ENCODE measurements around the gene VPS37C. TPM values are rescaled to one million over a fixed set of nuclear protein-coding genes. Genes with fewer than 3 reads are reported as not detected.

The VPS37C gene
- total and polyA plus RNA-seq, 2 experiments from 2014 or later, result 13.1 to 13.4 TPM

GRCh38 chr11:61112575-61112974 is 48.7 kb downstream of the VPS37C start:
- Histone ChIP-seq H3K4me2 (ENCODE audit: unreplicated experiment) (no peak overlapping the region), H3K36me3 (ENCODE audit: low read depth) (no peaks in the 10 kb centered on the region), H3K27ac (no peak overlapping the region), H3K79me2 (ENCODE audit: insufficient read depth) (no peaks in the 10 kb centered on the region), H3F3A (ENCODE audit: insufficient read depth) (no peaks in the 10 kb centered on the region), H3K9me2 (ENCODE audit: insufficient read depth) (no peaks in the 10 kb centered on the region), H3K9me3 (ENCODE audit: low read depth) (no peaks in the 10 kb centered on the region), H3K4me1 (ENCODE audit: insufficient read depth) (no peaks in the 10 kb centered on the region), H3K9ac (no peak overlapping the region), H4K20me1 (ENCODE audit: insufficient read depth) (no peaks in the 10 kb centered on the region), H2AFZ (no peak overlapping the region), H3K27me3 (replicated peaks; ENCODE audit: insufficient read depth) (no peaks in the 10 kb centered on the region; the same call in 1 of the 2 replicates), H3K4me3 (no peak overlapping the region)
- in situ Hi-C loops (cut with MboI), result no loop called here
- DNase-seq, result no peak
- 51 to 52% methylated on average over 6 of the region's 6 CpGs for WGBS, 2 experiments (ENCODE audit: low coverage in 1 of 2, low lambda C conversion rate in 2 of 2, missing lambda C conversion rate in 2 of 2)
- TF ChIP-seq EZH2phosphoT487 (IDR thresholded peaks at IDR 0.05; ENCODE audit: insufficient read depth, low read depth) (no peak), EZH2 (IDR thresholded peaks at IDR 0.05; ENCODE audit: insufficient read depth, poor library complexity, severe bottlenecking) (no peak)

- Histone ChIP-seq H2AFZ (no peak overlapping the region), H4K20me1 (ENCODE audit: insufficient read depth) (no peaks in the 10 kb centered on the region), H3K36me3 (ENCODE audit: low read depth) (no peaks in the 10 kb centered on the region), H3K27me3 (replicated peaks; ENCODE audit: insufficient read depth) (no peaks in the 10 kb centered on the region; the same call in 1 of the 2 replicates), H3F3A (ENCODE audit: insufficient read depth) (no peaks in the 10 kb centered on the region), H3K4me3 (no peak overlapping the region), H3K79me2 (ENCODE audit: insufficient read depth) (no peaks in the 10 kb centered on the region), H3K4me2 (ENCODE audit: unreplicated experiment) (no peak overlapping the region), H3K9me3 (ENCODE audit: low read depth) (no peaks in the 10 kb centered on the region), H3K9me2 (ENCODE audit: insufficient read depth) (no peaks in the 10 kb centered on the region), H3K4me1 (ENCODE audit: insufficient read depth) (no peaks in the 10 kb centered on the region), H3K9ac (no peak overlapping the region), H3K27ac (no peak overlapping the region)
- WGBS, 2 experiments (ENCODE audit: low coverage in 1 of 2, low lambda C conversion rate in 2 of 2, missing lambda C conversion rate in 2 of 2), result 63 to 68% methylated on average over 11 of the region's 11 CpGs
- TF ChIP-seq EZH2 (IDR thresholded peaks at IDR 0.05; ENCODE audit: insufficient read depth, poor library complexity, severe bottlenecking), result no peak
- no peak for TF ChIP-seq EZH2phosphoT487 (IDR thresholded peaks at IDR 0.05; ENCODE audit: insufficient read depth, low read depth)
- in situ Hi-C loops (cut with MboI), result no loop called here
- DNase-seq, result no peak
These were observed 49.3 kb downstream of the VPS37C start for GRCh38 chr11:61111786-61112517.

- no peak for DNase-seq
- no peaks in the 10 kb centered on the region for H3K36me3 ChIP-seq (ENCODE audit: low read depth)
- H3K27me3 ChIP-seq (replicated peaks; ENCODE audit: insufficient read depth), result no peaks in the 10 kb centered on the region; the same call in 1 of the 2 replicates
- H3K9ac ChIP-seq, result no peak overlapping the region
- no peaks in the 10 kb centered on the region for H3K4me1 ChIP-seq (ENCODE audit: insufficient read depth)
- no peak overlapping the region for H2AFZ ChIP-seq
- no peaks in the 10 kb centered on the region for H3F3A ChIP-seq (ENCODE audit: insufficient read depth)
- 75 to 84% methylated on average over 6 of the region's 6 CpGs for WGBS, 2 experiments (ENCODE audit: low coverage in 1 of 2, low lambda C conversion rate in 2 of 2, missing lambda C conversion rate in 2 of 2)
- no peaks in the 10 kb centered on the region for H3K79me2 ChIP-seq (ENCODE audit: insufficient read depth)
- no peaks in the 10 kb centered on the region for H3K9me3 ChIP-seq (ENCODE audit: low read depth)
- TF ChIP-seq EZH2phosphoT487 (IDR thresholded peaks at IDR 0.05; ENCODE audit: insufficient read depth, low read depth), result no peak
- no peak for TF ChIP-seq EZH2 (IDR thresholded peaks at IDR 0.05; ENCODE audit: insufficient read depth, poor library complexity, severe bottlenecking)
- H3K9me2 ChIP-seq (ENCODE audit: insufficient read depth), result no peaks in the 10 kb centered on the region
- no peak overlapping the region for H3K4me2 ChIP-seq (ENCODE audit: unreplicated experiment)
- H4K20me1 ChIP-seq (ENCODE audit: insufficient read depth), result no peaks in the 10 kb centered on the region
- H3K4me3 ChIP-seq, result no peak overlapping the region
- in situ Hi-C loops (cut with MboI), result no loop called here
- no peak overlapping the region for H3K27ac ChIP-seq
These were observed 50.2 kb downstream of the VPS37C start for GRCh38 chr11:61111050-61111435.

- Histone ChIP-seq H3K36me3 (ENCODE audit: low read depth) (no peaks in the 10 kb centered on the region), H2AFZ (no peak overlapping the region), H3K9me3 (ENCODE audit: low read depth) (no peaks in the 10 kb centered on the region), H3F3A (ENCODE audit: insufficient read depth) (no peaks in the 10 kb centered on the region), H3K27me3 (replicated peaks; ENCODE audit: insufficient read depth) (no peaks in the 10 kb centered on the region; the same call in 1 of the 2 replicates), H3K9me2 (ENCODE audit: insufficient read depth) (no peaks in the 10 kb centered on the region), H3K27ac (no peak overlapping the region), H3K4me3 (no peak overlapping the region), H4K20me1 (ENCODE audit: insufficient read depth) (no peaks in the 10 kb centered on the region), H3K79me2 (ENCODE audit: insufficient read depth) (no peaks in the 10 kb centered on the region), H3K4me1 (ENCODE audit: insufficient read depth) (no peaks in the 10 kb centered on the region), H3K9ac (no peak overlapping the region), H3K4me2 (ENCODE audit: unreplicated experiment) (no peak overlapping the region)
- no peak for TF ChIP-seq EZH2 (IDR thresholded peaks at IDR 0.05; ENCODE audit: insufficient read depth, poor library complexity, severe bottlenecking)
- TF ChIP-seq EZH2phosphoT487 (IDR thresholded peaks at IDR 0.05; ENCODE audit: insufficient read depth, low read depth), result no peak
- 60 to 65% methylated on average over 9 of the region's 9 CpGs for WGBS, 2 experiments (ENCODE audit: low coverage in 1 of 2, low lambda C conversion rate in 2 of 2, missing lambda C conversion rate in 2 of 2)
- no peak for DNase-seq
- in situ Hi-C loops (cut with MboI), result no loop called here
These were observed 50.8 kb downstream of the VPS37C start for GRCh38 chr11:61110255-61111049.
